ENCODE data around the gene FARS2.
A peak's percentile ranks its signal among the peaks of the same experiment; 100 is the strongest.

Gene FARS2

DNA sequence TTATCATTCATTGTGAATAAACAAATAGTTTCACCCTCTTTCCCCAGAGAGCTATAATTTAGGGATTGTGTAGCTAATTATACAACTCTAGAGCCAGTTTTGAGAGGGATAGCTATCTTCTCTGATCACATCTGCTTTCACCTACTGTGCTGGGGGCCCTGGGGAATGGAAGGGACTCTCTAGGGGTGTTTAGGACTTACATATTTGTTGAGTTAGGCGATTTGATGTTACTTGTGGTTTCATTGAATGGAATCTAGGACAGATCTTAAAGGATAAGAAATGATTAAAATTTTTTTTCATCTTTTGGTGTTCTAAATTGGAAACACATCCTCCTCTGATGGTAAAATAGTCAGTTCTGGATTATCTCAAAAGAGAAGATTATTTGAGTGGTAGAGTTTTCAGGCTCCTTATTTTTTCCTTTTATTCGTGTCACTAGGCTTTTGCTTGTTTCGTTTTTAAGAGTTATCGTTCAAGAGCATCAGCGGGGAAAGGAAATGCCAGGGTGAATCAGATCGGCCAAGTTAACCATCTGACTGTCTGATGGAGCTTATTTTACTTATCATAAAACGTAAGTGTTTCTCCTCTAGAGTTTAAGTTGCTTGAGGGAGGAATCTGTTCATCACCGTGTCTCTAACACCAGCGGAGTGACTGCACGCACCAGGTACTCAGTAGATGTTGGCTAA, 236.7 kb downstream of the FARS2 start:
- no peak overlapping the region for H3K4me3 ChIP-seq (ENCODE audit: low read length)
- no peak for TF ChIP-seq ZNF274 (IDR thresholded peaks at IDR 0.05; ENCODE audit: low read depth, low read length)

DNA sequence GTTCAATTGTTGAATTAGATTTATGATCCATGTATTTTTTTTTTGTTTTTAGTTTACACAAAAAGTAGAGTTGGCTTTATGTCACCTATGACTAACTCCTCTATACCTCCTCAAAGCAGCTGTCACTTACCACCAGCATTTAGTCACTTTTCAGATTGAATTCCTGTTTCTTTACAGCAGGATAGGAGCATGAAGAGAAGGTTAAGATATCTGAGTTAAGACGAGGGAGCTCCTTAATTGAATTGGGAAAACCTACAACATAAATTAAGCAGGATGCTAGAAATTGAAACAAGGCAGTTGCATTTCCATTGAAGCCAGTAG, 237.2 kb downstream of the FARS2 start:
- H3K4me3 ChIP-seq (ENCODE audit: low read length) = no peak overlapping the region
- TF ChIP-seq ZNF274 (IDR thresholded peaks at IDR 0.05; ENCODE audit: low read depth, low read length) = no peak

DNA sequence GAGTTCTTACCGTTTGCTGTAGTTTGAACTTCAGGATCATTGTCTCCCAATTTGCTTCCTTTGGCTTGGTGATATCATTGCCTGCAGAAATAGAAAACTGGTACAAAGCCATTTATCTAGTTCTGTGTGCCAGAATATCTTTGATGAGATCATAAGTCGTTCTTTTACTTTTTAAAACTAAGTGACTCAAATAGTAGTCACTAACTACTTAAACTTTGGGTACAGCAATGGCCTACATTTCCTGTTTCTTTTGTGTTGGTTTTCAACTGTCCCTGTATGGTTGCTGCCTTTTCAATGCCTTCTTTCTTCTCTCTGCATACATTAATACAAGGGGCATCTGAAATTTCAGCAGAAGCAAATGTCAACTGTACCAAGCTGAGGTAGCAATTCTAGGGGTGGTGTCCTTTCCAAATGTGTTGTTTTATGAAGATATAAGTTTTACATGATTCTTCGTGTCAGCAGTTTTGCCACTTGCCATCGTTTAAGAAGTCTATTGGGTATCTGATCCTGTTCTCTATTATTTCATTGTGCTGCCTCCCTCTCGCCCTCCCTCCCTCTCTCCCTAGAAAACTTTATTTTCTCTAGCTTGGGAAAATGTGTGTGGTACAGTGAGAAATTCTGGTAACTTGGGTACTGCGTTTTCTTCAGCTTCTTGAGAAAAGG, 238.5 kb downstream of the FARS2 start:
- H3K4me3 ChIP-seq (ENCODE audit: low read length) = no peak overlapping the region
- TF ChIP-seq ZNF274 (IDR thresholded peaks at IDR 0.05; ENCODE audit: low read depth, low read length) = no peak

DNA sequence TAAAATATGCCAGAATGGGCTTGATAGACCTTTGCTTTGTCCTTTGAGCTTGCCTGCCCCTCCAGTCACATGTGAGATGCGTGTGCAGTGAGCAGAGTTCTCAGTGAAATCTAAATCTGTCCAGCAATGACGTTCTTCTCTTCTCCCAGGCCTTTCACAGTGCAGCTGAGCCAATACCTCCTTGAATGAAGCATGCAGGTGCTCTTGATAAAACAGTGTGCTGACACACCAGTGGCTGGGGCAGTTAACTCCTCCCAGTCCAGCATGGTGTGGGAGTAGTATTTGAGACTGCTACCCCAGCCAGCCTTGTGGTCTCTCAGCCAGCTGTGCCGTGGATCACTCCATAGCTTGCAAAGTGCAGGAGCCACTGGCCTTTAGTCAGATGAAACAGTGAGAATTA, 240.5 kb downstream of the FARS2 start:
- no peak for TF ChIP-seq ZNF274 (IDR thresholded peaks at IDR 0.05; ENCODE audit: low read depth, low read length)
- H3K4me3 ChIP-seq (ENCODE audit: low read length) = no peak overlapping the region

DNA sequence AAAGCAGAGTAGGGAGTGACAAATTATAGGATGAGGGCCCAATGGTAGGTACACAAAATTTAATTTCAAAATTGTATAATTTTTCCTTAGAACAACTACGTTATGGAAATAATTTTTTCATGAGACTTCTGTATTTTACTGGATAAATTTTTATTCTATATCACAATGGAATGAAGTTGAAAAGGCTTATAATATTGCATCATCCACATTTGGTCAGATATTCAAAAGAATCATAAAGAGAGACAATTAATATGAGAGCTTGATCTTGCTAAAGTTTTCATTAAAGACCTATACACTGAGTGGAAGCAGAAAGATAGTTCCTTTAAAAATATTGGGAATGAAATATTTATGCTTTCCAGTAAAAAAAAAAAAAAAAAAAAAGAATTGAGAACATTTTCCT, 242.8 kb downstream of the FARS2 start:
- no peak for TF ChIP-seq ZNF274 (IDR thresholded peaks at IDR 0.05; ENCODE audit: low read depth, low read length)
- no peak overlapping the region for H3K4me3 ChIP-seq (ENCODE audit: low read length)

DNA sequence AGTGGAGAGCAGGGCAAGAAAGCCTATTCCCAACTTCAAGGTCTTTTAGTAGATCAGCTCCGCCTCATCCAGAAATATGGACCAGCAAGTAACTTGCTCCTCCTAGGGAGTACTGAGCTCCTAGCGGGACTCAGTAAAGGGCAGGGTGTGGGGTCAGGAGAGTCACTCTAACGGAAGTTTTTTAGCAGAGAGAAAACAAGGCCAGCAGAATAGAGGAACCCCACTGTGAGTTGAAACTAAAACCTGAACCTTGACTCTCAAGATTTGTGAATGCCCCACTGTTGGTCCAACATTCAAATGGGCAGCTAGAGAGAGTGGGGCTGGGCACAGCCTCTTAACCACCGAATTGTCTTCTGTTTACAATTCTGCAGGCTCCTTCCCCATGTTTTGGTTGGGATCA, 244.8 kb downstream of the FARS2 start:
- H3K4me3 ChIP-seq (ENCODE audit: low read length) = peak overlapping the region; percentile 64; the same call in 1 of the 2 replicates
- no peak for TF ChIP-seq ZNF274 (IDR thresholded peaks at IDR 0.05; ENCODE audit: low read depth, low read length)

DNA sequence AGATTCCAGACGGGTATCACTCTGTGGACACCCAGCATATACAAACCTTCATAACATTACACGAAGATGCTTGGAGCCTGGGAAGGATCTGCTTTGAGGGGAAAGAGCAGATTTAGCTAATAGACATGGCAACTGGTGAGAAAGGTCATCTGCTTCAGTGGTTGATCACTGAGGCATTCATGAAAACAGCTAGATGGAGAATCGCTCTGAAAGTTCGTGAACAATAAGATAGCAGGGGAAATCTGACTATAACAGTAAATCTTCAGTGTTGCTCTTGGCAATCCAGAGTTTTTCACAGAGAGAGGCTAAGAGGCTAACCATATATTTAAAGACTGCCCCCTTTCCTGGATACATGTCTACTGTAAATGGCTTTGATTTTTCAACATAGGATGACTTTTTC, 245.3 kb downstream of the FARS2 start:
- peak overlapping the region; percentile 64; the same call in 1 of the 2 replicates for H3K4me3 ChIP-seq (ENCODE audit: low read length)

DNA sequence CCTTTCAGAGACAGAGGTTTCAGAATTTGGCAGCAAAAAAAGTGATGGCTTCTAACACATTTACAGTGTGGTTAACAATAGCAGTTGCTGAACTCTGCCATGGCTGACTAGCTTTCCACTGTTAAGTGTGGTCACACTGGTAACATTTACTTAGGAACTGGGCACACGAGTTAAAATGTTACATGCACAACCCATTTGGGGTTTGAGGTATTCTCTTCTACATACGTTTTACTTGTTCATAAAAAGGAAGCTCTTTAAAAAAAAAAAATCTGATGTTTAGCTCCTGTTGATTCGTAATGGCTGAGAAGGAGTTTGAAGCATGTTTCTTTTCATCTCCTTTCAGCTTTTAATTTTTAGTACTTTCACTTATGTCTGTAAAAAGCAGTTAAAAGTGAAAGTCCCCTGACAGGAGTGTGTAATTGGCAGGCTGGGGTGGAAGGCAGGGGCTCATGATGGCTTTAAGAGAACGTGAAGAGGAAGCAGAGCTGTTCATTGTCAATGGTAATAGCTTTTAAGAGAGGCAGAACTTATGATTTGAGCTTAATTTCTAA, 245.9 kb downstream of the FARS2 start:
- no peak for TF ChIP-seq ZNF274 (IDR thresholded peaks at IDR 0.05; ENCODE audit: low read depth, low read length)
- peak overlapping the region; percentile 64; the same call in 1 of the 2 replicates for H3K4me3 ChIP-seq (ENCODE audit: low read length)

More for the DNA sequence above, 245.3 kb downstream of the FARS2 start:
- TF ChIP-seq ZNF274 (IDR thresholded peaks at IDR 0.05; ENCODE audit: low read depth, low read length) = no peak

DNA sequence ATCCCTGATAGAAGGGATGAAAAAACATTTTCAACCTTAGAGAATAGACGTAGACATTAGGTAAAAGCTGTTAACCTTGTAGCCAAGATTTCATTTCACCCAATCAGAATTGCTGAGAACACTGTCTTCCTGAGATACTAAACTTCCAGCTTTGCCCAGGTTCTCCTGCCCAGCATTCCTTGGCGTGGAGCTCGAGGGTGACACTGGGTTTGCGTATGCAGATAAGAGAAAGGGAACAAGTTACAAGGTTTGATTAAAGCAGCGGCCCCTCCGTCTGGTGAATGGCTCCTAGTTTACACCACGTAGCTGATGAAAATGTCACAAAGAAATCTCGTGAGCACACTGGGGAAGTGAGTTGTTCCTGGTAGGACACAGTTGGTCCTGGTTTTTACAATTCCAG, 247.8 kb downstream of the FARS2 start:
- H3K4me3 ChIP-seq (ENCODE audit: low read length) = no peak overlapping the region
- TF ChIP-seq ZNF274 (IDR thresholded peaks at IDR 0.05; ENCODE audit: low read depth, low read length) = no peak

DNA sequence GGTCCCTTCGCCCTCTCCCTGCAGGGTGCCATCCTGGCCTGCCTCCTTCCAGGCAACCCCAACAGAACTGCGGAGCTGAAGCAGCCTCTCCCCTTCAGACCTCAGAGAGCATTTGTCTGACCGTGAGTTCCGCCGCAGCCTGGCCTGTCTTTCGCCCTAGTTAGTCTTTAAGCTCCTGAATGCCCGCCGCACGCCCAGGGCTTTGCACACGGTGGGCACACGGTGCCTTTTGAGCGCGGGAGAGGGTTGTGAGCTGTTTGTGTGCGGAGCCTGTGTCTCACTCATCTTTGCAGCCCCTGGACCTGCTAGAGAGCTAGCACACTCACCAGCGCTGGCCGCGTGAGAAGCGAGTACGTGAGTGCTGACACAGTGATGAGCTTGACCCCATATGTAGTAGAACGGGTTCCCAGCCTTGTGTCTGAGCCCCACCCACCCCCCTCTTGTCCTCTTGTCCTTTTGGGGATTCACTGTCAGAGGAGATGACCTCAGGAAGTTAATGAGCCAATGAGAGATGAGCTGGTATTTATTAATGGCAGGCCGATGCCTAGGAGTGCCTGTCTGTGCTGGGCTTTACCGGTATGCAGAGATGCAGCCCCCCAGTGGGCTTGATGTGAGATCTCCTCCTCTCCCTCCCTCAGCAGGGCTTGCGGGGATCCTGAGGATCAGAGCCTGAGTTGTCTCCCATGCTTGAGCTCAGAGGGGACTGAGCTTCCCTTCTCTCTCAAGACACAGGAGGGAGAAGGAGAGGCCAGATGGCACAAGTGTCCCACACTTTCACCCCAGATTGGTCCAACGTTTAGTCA, 249.2 kb downstream of the FARS2 start:
- H3K4me3 ChIP-seq (ENCODE audit: low read length) = no peak overlapping the region
- no peak for TF ChIP-seq ZNF274 (IDR thresholded peaks at IDR 0.05; ENCODE audit: low read depth, low read length)

DNA sequence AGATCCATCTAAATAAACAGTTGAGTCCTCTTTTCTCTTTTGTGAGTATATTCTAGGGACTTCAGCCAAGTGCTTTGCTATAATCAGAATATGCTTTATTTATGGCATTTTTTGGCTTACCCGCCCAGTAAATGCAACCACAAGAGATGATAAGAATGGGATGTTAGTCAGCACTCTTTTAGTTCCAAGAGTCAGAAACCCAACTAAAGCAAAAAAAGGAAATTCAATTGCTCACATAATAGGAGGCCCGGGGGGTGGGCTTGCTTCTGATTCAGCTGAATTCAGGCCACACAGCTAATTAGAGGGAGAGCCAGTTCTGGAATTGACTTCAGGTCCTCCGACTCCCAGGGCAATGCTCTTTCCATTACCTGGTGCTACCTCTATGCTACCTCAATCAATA, 250.6 kb downstream of the FARS2 start:
- TF ChIP-seq ZNF274 (IDR thresholded peaks at IDR 0.05; ENCODE audit: low read depth, low read length) = no peak
- no peak overlapping the region for H3K4me3 ChIP-seq (ENCODE audit: low read length)

DNA sequence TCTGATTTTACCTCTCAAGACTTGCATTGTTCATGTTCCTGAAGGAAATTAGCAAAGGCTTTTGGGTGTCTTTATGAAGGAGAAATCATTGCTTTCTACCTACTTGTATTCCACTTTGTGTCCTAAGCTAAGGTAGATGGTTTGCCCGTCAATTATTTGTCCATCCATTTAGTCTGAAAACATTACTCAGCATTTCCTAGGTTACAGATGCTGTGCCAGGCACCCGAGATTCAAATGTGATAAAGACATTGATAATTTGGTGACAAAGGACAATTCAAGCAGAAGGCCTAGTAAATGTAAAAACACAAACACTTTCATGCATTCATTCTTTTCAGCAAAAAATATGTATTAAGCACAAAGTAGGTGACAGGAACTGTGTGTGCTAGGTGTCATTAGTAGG, 251.1 kb downstream of the FARS2 start:
- no peak overlapping the region for H3K4me3 ChIP-seq (ENCODE audit: low read length)
- TF ChIP-seq ZNF274 (IDR thresholded peaks at IDR 0.05; ENCODE audit: low read depth, low read length) = no peak

DNA sequence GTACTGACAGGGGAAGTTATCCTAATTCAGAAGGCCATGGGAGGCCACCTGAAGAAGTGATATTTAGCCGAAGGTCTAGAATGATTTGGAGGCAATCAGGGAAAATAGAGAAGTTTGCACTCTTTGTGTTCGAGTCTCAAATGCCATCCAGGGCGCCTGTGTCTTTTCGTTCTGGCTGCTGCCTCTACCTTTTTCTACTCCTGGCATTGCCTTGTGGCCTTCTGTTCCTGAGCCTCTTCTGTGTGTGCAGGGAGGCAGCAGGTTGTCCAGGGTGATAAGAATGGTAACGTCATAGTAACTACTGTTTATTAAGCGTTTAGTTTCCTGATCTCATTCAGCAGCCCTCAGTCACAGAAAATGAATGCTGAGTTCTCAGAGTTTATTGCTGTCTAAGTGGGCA, 252.1 kb downstream of the FARS2 start:
- TF ChIP-seq ZNF274 (IDR thresholded peaks at IDR 0.05; ENCODE audit: low read depth, low read length) = no peak
- H3K4me3 ChIP-seq (ENCODE audit: low read length) = no peak overlapping the region

DNA sequence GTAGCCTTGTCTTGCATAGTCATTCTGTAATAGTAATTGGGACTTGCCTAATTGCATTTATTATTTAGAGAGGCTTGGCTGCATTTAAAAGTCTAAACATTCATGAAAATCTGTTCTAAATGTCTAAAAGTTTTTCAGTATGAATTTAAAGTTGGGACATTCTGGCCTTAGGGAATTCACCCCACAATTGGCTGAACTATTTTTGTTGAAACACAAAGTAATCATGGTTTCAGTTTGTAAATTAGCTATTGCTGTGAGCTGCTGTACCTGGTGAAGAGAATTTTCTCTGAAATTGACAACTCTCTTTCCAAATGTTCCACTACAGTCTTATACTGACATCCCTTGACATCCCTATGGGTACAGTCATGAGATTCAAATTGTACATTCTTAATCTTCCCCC, 253.0 kb downstream of the FARS2 start:
- TF ChIP-seq ZNF274 (IDR thresholded peaks at IDR 0.05; ENCODE audit: low read depth, low read length) = no peak
- H3K4me3 ChIP-seq (ENCODE audit: low read length) = no peak overlapping the region

DNA sequence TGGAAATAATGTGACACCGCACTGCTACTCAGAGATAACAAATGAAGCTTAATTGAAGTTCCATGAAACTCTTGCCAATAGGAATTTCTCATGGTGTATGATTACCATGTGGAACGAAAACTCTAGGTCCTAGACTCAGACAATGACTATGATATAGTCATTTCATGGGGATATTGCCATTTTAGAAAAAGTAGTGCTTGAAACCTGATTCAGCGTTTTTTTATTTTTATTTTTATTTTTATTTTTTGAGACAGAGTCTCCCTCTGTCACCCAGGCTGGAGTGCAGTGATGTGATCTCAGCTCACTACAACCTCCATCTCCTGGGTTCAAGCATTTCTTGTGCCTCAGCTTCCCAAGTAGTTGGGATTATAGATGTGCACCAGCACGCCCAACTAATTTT, 253.9 kb downstream of the FARS2 start:
- no peak overlapping the region for H3K4me3 ChIP-seq (ENCODE audit: low read length)
- TF ChIP-seq ZNF274 (IDR thresholded peaks at IDR 0.05; ENCODE audit: low read depth, low read length) = no peak
